HEK293 (cell line): ENCODE measurements around the gene APLP1.

Source experiments
- GFI1B ChIP-seq: fragments of 450-650 bp; formaldehyde crosslinking; IDR thresholded peaks from 2 replicates; pipeline ENCODE4 v1.5.1; 2016; ENCODE audit warnings: missing biosample characterization, missing genetic modification characterization
- GLI4 ChIP-seq: fragments of 450-650 bp; formaldehyde crosslinking; IDR thresholded peaks from 2 replicates; pipeline ENCODE4 v1.5.1; 2016; ENCODE audit warnings: missing biosample characterization, missing genetic modification characterization
- HOXC10 ChIP-seq: sonication (generic); formaldehyde crosslinking; IDR thresholded peaks from 2 replicates; pipeline ENCODE4 v1.8.1; 2023; ENCODE audit warnings: mild to moderate bottlenecking, missing genetic modification reagents
- PATZ1 ChIP-seq: fragments of 450-650 bp; formaldehyde crosslinking; IDR thresholded peaks from 2 replicates; pipeline ENCODE4 v1.5.1; 2016; ENCODE audit warnings: missing biosample characterization, missing genetic modification characterization
- PBX3 ChIP-seq: sonication (generic); formaldehyde crosslinking; IDR thresholded peaks from 2 replicates; pipeline ENCODE4 v1.8.1; 2022; ENCODE audit warnings: mild to moderate bottlenecking, moderate library complexity, missing genetic modification reagents
- PRDM10 ChIP-seq: fragments of 450-650 bp; formaldehyde crosslinking; IDR thresholded peaks from 2 replicates; pipeline ENCODE4 v1.5.1; 2016; ENCODE audit warnings: missing biosample characterization, missing genetic modification characterization
- SETDB1 ChIP-seq: IDR thresholded peaks from one replicate; pipeline ENCODE4 v1.6.1; 2017; ENCODE audit warnings: mild to moderate bottlenecking, low read length, moderate library complexity, mixed read lengths; ENCODE audit not compliant: insufficient read length
- TRIM28 ChIP-seq: IDR thresholded peaks from 2 replicates; pipeline ENCODE4 v1.6.1; 2011; ENCODE audit warnings: low read length, control low read depth, borderline replicate concordance
- ZBTB7A ChIP-seq: fragments of 450-650 bp; formaldehyde crosslinking; IDR thresholded peaks from 2 replicates; pipeline ENCODE4 v1.5.1; 2016; ENCODE audit warnings: low read depth, missing biosample characterization, missing genetic modification characterization
- ZEB2 ChIP-seq: fragments of 450-650 bp; formaldehyde crosslinking; IDR thresholded peaks from 2 replicates; pipeline ENCODE4 v1.5.1; 2016; ENCODE audit warnings: missing biosample characterization, missing genetic modification characterization
- ZFHX2 ChIP-seq: fragments of 450-650 bp; formaldehyde crosslinking; conservative IDR thresholded peaks from 2 replicates; pipeline ENCODE4 v1.5.1; 2016; ENCODE audit warnings: missing biosample characterization, missing genetic modification characterization
- ZNF121 ChIP-seq: fragments of 450-650 bp; formaldehyde crosslinking; IDR thresholded peaks from 2 replicates; pipeline ENCODE4 v1.5.1; 2016; ENCODE audit warnings: missing biosample characterization, missing genetic modification characterization
- ZNF138 ChIP-seq: fragments of 450-650 bp; formaldehyde crosslinking; IDR thresholded peaks from 2 replicates; pipeline ENCODE4 v1.5.1; 2016; ENCODE audit warnings: missing biosample characterization, missing genetic modification characterization, borderline replicate concordance
- ZNF140 ChIP-seq: fragments of 450-650 bp; formaldehyde crosslinking; IDR thresholded peaks from 2 replicates; pipeline ENCODE4 v1.5.1; 2016; ENCODE audit warnings: missing biosample characterization, missing genetic modification characterization
- ZNF155 ChIP-seq: fragments of 450-650 bp; formaldehyde crosslinking; IDR thresholded peaks from 2 replicates; pipeline ENCODE4 v1.5.1; 2016; ENCODE audit warnings: missing biosample characterization, missing genetic modification characterization
- ZNF19 ChIP-seq: fragments of 450-650 bp; formaldehyde crosslinking; IDR thresholded peaks from 2 replicates; pipeline ENCODE4; 2016; ENCODE audit warnings: missing biosample characterization, missing genetic modification characterization, low read depth
- ZNF202 ChIP-seq: fragments of 450-650 bp; formaldehyde crosslinking; IDR thresholded peaks from 2 replicates; pipeline ENCODE4 v1.5.1; 2016; ENCODE audit warnings: missing biosample characterization, missing genetic modification characterization, borderline replicate concordance
- ZNF214 ChIP-seq: fragments of 450-650 bp; formaldehyde crosslinking; IDR thresholded peaks from 2 replicates; pipeline ENCODE4 v1.5.1; 2017; ENCODE audit warnings: missing biosample characterization, mild to moderate bottlenecking, missing genetic modification characterization, borderline replicate concordance
- ZNF311 ChIP-seq: fragments of 450-650 bp; formaldehyde crosslinking; IDR thresholded peaks from 2 replicates; pipeline ENCODE4 v1.5.1; 2017; ENCODE audit warnings: missing biosample characterization, missing genetic modification characterization, borderline replicate concordance
- ZNF350 ChIP-seq: fragments of 450-650 bp; formaldehyde crosslinking; IDR thresholded peaks from 2 replicates; pipeline ENCODE4 v1.5.0; 2017; ENCODE audit warnings: missing biosample characterization, mild to moderate bottlenecking, missing genetic modification characterization
- ZNF354C ChIP-seq: fragments of 450-650 bp; formaldehyde crosslinking; IDR thresholded peaks from 2 replicates; pipeline ENCODE4 v1.5.1; 2016; ENCODE audit warnings: missing biosample characterization, missing genetic modification characterization, low read depth, borderline replicate concordance
- ZNF37A ChIP-seq: fragments of 450-650 bp; IDR thresholded peaks from 2 replicates; pipeline ENCODE4 v1.5.1; 2018; ENCODE audit warnings: missing biosample characterization, missing genetic modification characterization
- ZNF423 ChIP-seq: fragments of 450-650 bp; formaldehyde crosslinking; IDR thresholded peaks from 2 replicates; pipeline ENCODE4 v1.5.1; 2016; ENCODE audit warnings: missing biosample characterization, missing genetic modification characterization
- ZNF48 ChIP-seq: fragments of 450-650 bp; formaldehyde crosslinking; IDR thresholded peaks from 2 replicates; pipeline ENCODE4 v1.5.1; 2016; ENCODE audit warnings: missing biosample characterization, missing genetic modification characterization
- ZNF529 ChIP-seq: fragments of 450-650 bp; formaldehyde crosslinking; IDR thresholded peaks from 2 replicates; pipeline ENCODE4 v1.5.1; 2017; ENCODE audit warnings: missing genetic modification characterization, missing biosample characterization; ENCODE audit not compliant: insufficient replicate concordance
- ZNF530 ChIP-seq: fragments of 450-650 bp; formaldehyde crosslinking; IDR thresholded peaks from 2 replicates; pipeline ENCODE4 v1.5.1; 2016; ENCODE audit warnings: low read depth, missing biosample characterization, missing genetic modification characterization
- ZNF544 ChIP-seq: fragments of 450-650 bp; formaldehyde crosslinking; IDR thresholded peaks from 2 replicates; pipeline ENCODE4 v1.5.0; 2017; ENCODE audit warnings: missing biosample characterization, missing genetic modification characterization
- ZNF610 ChIP-seq: fragments of 450-650 bp; formaldehyde crosslinking; IDR thresholded peaks from 2 replicates; pipeline ENCODE4 v1.5.1; 2016; ENCODE audit warnings: missing biosample characterization, missing genetic modification characterization, borderline replicate concordance
- ZNF623 ChIP-seq: fragments of 450-650 bp; formaldehyde crosslinking; IDR thresholded peaks from 2 replicates; pipeline ENCODE4 v1.5.1; 2016; ENCODE audit warnings: missing biosample characterization, missing genetic modification characterization
- ZNF660 ChIP-seq: fragments of 450-650 bp; IDR thresholded peaks from 2 replicates; pipeline ENCODE4 v1.5.1; 2018; ENCODE audit warnings: missing biosample characterization, mild to moderate bottlenecking, missing genetic modification characterization
- ZNF791 ChIP-seq: fragments of 450-650 bp; formaldehyde crosslinking; IDR thresholded peaks from 2 replicates; pipeline ENCODE4 v1.5.1; 2016; ENCODE audit warnings: missing biosample characterization, missing genetic modification characterization
- ZNF792 ChIP-seq: fragments of 450-650 bp; formaldehyde crosslinking; IDR thresholded peaks from 2 replicates; pipeline ENCODE4 v1.5.1; 2016; ENCODE audit warnings: missing biosample characterization, missing genetic modification characterization
- ZNF830 ChIP-seq: fragments of 450-650 bp; IDR thresholded peaks from 2 replicates; pipeline ENCODE4 v1.5.0; 2018; ENCODE audit warnings: missing biosample characterization, missing genetic modification characterization, low read depth, mild to moderate bottlenecking, moderate library complexity
- ZSCAN18 ChIP-seq: fragments of 450-650 bp; formaldehyde crosslinking; IDR thresholded peaks from 2 replicates; pipeline ENCODE4 v1.5.1; 2016; ENCODE audit warnings: missing biosample characterization, missing genetic modification characterization

APLP1 gene

GRCh38 chr19:35899547-35900214, 31.3 kb downstream of the APLP1 start (continued):
- TF ChIP-seq PRDM10 (tag by site-specific recombination), result peak; percentile 95
- no peak; the same call in 1 of the 2 replicates for TF ChIP-seq ZNF623 (tag by site-specific recombination)
- no peak for TF ChIP-seq SETDB1
- no peak for TF ChIP-seq ZNF792 (tag by site-specific recombination)
- no peak for TF ChIP-seq HOXC10
- no peak for TF ChIP-seq ZNF830 (tag by site-specific recombination)
- TF ChIP-seq GFI1B (tag by site-specific recombination), result peak; percentile 78
- TF ChIP-seq ZNF19 (tag by site-specific recombination), result no peak
- TF ChIP-seq ZNF202 (tag by site-specific recombination), result no peak
- no peak for TF ChIP-seq ZNF214 (tag by site-specific recombination)
- TF ChIP-seq ZNF530 (tag by site-specific recombination), result no peak
- no peak for TF ChIP-seq PBX3 (CRISPR knock-in tag)
- TF ChIP-seq ZNF544 (tag by site-specific recombination), result no peak
- peak; percentile 99 for TF ChIP-seq PATZ1 (tag by site-specific recombination)
- no peak for TF ChIP-seq ZNF354C
- TF ChIP-seq ZNF48 (tag by site-specific recombination), result no peak
- TF ChIP-seq GLI4 (tag by site-specific recombination), result no peak
- TF ChIP-seq ZEB2 (tag by site-specific recombination), result peak; percentile 88
- no peak for TF ChIP-seq ZNF37A (tag by site-specific recombination)
- no peak for TF ChIP-seq ZNF311
- peak; percentile 98 for TF ChIP-seq ZBTB7A (tag by site-specific recombination)
- TF ChIP-seq ZNF350 (tag by site-specific recombination), result no peak
- no peak for TF ChIP-seq ZNF529 (tag by site-specific recombination)
- no peak; the same call in 1 of the 2 replicates for TF ChIP-seq ZSCAN18 (tag by site-specific recombination)
- TF ChIP-seq ZNF121 (tag by site-specific recombination), result peak; percentile 56; the same call in 1 of the 2 replicates
- TF ChIP-seq ZFHX2 (tag by site-specific recombination), result peak; percentile 97
- TF ChIP-seq ZNF660 (tag by site-specific recombination), result peak; percentile 90
- no peak for TF ChIP-seq ZNF155 (tag by site-specific recombination)
- TF ChIP-seq ZNF140 (tag by site-specific recombination), result no peak
- no peak for TF ChIP-seq ZNF791 (tag by site-specific recombination)
- peak; percentile 22; the same call in 1 of the 2 replicates for TF ChIP-seq ZNF423 (tag by site-specific recombination)
- TF ChIP-seq TRIM28, result no peak
- TF ChIP-seq ZNF138, result 0 out of 2 replicates have a peak, but pooled peaks have one; percentile 4
- TF ChIP-seq ZNF610 (tag by site-specific recombination), result peak; percentile 60
